ENCODE measurements around the gene STOX1. TPM values are rescaled to one million over a fixed set of nuclear protein-coding genes. Genes with fewer than 3 reads are reported as not detected.

Gene STOX1
- total and polyA plus RNA-seq, 2 of the 13 experiments (the other 11 are each of a cell fraction or from before 2014, with no cell fraction given), result 2.5 to 6.0 TPM

DNA sequence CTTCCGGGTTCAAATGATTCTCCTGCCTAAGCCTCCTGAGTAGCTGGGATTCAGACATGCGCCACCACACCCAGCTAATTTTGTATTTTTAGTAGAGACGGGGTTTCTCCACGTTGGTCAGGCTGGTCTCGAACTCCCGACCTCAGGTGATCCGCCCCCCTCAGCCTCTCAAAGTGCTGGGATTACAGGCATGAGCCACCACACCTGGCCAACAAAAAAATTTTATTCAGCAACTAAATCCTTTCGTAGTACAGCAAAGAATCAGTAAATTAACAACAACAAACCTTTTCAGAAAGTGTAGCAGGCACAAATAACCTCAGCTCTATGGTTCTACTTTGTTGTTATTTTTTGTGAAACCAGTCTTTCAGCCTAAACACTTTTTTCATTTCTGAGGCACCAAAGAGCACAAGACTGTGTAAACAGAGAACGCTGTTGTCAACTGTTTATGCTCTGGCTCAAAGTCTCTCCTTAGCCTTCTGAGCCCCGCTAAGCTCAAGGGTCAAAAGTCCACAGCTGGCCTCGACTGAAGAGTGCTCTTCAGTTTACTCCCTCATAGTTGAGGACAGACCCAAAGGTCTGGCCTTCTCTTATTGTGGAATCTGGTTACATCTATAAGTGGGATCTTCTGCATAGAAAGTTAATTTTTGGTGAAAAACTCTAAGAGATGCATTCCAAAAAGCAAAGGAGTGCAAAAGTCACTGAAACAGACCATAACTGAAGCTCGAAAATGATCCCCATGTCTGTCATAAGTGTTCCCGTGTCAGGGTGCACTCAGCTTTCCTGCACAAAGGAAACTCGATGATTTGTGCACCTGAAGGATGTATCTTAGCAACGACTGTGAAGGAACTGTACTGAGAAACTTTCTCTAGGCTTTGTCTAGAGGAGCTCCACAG lies 49.2 kb downstream of the STOX1 start (continued):
- TF ChIP-seq, protein P1, sequence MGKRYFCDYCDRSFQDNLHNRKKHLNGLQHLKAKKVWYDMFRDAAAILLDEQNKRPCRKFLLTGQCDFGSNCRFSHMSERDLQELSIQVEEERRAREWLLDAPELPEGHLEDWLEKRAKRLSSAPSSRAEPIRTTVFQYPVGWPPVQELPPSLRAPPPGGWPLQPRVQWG (CRISPR knock-in tag; IDR thresholded peaks at IDR 0.05; ENCODE audit: borderline replicate concordance, low read depth), result no peak
- TF ChIP-seq, protein P2, sequence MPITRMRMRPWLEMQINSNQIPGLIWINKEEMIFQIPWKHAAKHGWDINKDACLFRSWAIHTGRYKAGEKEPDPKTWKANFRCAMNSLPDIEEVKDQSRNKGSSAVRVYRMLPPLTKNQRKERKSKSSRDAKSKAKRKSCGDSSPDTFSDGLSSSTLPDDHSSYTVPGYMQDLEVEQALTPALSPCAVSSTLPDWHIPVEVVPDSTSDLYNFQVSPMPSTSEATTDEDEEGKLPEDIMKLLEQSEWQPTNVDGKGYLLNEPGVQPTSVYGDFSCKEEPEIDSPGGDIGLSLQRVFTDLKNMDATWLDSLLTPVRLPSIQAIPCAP (CRISPR knock-in tag; IDR thresholded peaks at IDR 0.05; ENCODE audit: low read depth), result no peak
- TF ChIP-seq ZNF205 (CRISPR knock-in tag; IDR thresholded peaks at IDR 0.05) (peak; percentile 79), SP1 (IDR thresholded peaks at IDR 0.05) (no peak), SP1 (CRISPR knock-in tag; IDR thresholded peaks at IDR 0.05) (no peak), SPEN (CRISPR knock-in tag; IDR thresholded peaks at IDR 0.05; ENCODE audit: low read depth) (peak; percentile 56; the same call in 1 of the 2 replicates), ZNF570 (CRISPR knock-in tag; IDR thresholded peaks at IDR 0.05; ENCODE audit: borderline replicate concordance) (no peak), ZNF230 (CRISPR knock-in tag; IDR thresholded peaks at IDR 0.05) (no peak), ZNF737 (CRISPR knock-in tag; IDR thresholded peaks at IDR 0.05; ENCODE audit: borderline replicate concordance) (no peak), ZNF160 (CRISPR knock-in tag; IDR thresholded peaks at IDR 0.05) (no peak; the same call in 1 of the 2 replicates), ZFP41 (CRISPR knock-in tag; IDR thresholded peaks at IDR 0.05; ENCODE audit: borderline replicate concordance) (no peak), MEIS1 (CRISPR knock-in tag; IDR thresholded peaks at IDR 0.05; ENCODE audit: borderline replicate concordance) (peak; percentile 26; the same call in 1 of the 2 replicates), GTF3A (CRISPR knock-in tag; conservative IDR thresholded peaks at IDR 0.05) (no peak), ZNF3 (CRISPR knock-in tag; IDR thresholded peaks at IDR 0.05) (no peak), ZFAT (CRISPR knock-in tag; conservative IDR thresholded peaks at IDR 0.05) (no peak)
- TF ChIP-seq, protein P3, sequence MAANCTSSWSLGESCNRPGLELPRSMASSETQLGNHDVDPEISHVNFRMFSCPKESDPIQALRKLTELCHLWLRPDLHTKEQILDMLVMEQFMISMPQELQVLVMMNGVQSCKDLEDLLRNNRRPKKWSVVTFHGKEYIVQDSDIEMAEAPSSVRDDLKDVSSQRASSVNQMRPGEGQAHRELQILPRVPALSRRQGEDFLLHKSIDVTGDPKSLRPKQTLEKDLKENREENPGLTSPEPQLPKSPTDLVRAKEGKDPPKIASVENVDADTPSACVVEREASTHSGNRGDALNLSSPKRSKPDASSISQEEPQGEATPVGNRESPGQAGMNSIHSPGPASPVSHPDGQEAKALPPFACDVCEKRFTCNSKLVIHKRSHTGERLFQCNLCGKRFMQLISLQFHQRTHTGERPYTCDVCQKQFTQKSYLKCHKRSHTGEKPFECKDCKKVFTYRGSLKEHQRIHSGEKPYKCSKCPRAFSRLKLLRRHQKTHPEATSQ (CRISPR knock-in tag; IDR thresholded peaks at IDR 0.05; ENCODE audit: borderline replicate concordance), result peak; percentile 27; the same call in 1 of the 2 replicates
- TF ChIP-seq, protein P4, sequence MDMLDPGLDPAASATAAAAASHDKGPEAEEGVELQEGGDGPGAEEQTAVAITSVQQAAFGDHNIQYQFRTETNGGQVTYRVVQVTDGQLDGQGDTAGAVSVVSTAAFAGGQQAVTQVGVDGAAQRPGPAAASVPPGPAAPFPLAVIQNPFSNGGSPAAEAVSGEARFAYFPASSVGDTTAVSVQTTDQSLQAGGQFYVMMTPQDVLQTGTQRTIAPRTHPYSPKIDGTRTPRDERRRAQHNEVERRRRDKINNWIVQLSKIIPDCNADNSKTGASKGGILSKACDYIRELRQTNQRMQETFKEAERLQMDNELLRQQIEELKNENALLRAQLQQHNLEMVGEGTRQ (IDR thresholded peaks at IDR 0.05; ENCODE audit: low read depth, low read length), result no peak
- TF ChIP-seq, protein P4 (CRISPR knock-in tag; IDR thresholded peaks at IDR 0.05; ENCODE audit: borderline replicate concordance), result no peak
- TF ChIP-seq, protein P5, sequence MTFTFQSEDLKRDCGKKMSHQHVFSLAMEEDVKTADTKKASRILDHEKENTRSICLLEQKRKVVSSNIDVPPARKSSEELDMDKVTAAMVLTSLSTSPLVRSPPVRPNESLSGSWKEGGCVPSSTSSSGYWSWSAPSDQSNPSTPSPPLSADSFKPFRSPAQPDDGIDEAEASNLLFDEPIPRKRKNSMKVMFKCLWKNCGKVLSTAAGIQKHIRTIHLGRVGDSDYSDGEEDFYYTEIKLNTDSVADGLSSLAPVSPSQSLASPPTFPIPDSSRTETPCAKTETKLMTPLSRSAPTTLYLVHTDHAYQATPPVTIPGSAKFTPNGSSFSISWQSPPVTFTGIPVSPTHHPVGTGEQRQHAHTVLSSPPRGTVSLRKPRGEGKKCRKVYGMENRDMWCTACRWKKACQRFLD (CRISPR knock-in tag; IDR thresholded peaks at IDR 0.05; ENCODE audit: borderline replicate concordance), result no peak
